ENCODE results near the gene TGIF2. TPM values are rescaled to one million over a fixed set of nuclear protein-coding genes. Genes with fewer than 3 reads are reported as not detected.

The TGIF2 gene
- total and polyA plus RNA-seq, 2 of the 13 experiments (the other 11 are each of a cell fraction or from before 2014, with no cell fraction given) = 41.3 to 53.9 TPM

DNA sequence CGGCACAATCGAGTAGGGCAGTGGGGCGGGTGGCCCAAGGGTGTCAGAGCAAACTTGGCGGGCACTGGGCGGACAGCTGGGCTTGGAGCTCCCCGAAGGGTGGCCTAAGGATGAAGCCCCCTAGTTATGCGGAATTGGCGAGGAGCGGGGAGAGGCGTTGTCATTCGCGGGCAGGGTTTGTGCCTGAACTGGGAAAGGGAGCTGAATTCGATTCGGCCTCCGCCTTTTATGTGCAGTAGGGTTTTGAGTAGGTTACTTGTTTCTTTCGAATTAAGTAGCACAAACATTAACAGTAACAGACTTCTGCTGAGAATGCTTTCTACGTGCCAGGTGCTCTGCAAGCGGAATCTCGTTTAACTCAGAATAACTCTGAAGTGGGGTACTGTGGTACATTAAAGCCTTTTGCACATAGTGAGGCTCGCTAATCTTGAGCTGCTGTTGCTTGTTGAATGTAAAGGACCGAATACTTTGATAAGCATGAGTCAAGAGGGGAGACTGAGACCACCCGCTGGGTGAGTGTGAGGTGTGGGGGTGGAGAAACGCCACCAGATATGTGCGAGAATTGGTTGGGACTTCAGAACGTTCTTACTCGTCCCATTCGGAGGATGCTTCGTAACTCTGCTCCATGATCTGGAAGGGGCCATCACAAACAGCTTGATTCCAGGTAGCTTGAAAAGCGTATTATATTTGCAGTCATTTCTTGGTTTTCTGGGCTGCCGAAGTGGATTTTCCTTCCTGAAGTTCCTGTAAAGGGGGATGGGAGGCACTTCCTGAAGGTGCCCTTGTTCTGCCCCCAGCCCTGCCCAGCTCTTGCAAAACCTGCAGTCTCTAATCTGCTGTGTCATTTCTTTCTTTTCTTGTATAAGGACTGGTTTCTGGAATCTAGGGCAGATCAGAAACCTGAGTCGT lies 33.0 kb downstream of the TGIF2 start (continued):
- no peak for TF ChIP-seq CCAR2 (optimal IDR thresholded peaks at IDR 0.05; ENCODE audit: low read depth, low read length)
- no peak for TF ChIP-seq ATF7 (IDR thresholded peaks at IDR 0.05)
- TF ChIP-seq ATF7 (CRISPR knock-in tag; IDR thresholded peaks at IDR 0.05) = no peak
- 0 out of 2 replicates have a peak, but pooled peaks have one; percentile 32 for TF ChIP-seq ZMAT3 (CRISPR knock-in tag; conservative IDR thresholded peaks at IDR 0.05)
- TF ChIP-seq ZNF224 (CRISPR knock-in tag; IDR thresholded peaks at IDR 0.05) = no peak
- no peak; the same call in 1 of the 2 replicates for TF ChIP-seq MTF1 (CRISPR knock-in tag; IDR thresholded peaks at IDR 0.05)
- TF ChIP-seq ZNF773 (CRISPR knock-in tag; IDR thresholded peaks at IDR 0.05; ENCODE audit: borderline replicate concordance) = no peak
- TF ChIP-seq THAP11 (CRISPR knock-in tag; IDR thresholded peaks at IDR 0.05) = peak; percentile 38; the same call in 1 of the 2 replicates
- no peak for TF ChIP-seq PHF8 (CRISPR knock-in tag; IDR thresholded peaks at IDR 0.05)
- peak; percentile 78 for TF ChIP-seq MAFF (IDR thresholded peaks at IDR 0.05; ENCODE audit: low read depth, low read length)
- TF ChIP-seq, protein P1, sequence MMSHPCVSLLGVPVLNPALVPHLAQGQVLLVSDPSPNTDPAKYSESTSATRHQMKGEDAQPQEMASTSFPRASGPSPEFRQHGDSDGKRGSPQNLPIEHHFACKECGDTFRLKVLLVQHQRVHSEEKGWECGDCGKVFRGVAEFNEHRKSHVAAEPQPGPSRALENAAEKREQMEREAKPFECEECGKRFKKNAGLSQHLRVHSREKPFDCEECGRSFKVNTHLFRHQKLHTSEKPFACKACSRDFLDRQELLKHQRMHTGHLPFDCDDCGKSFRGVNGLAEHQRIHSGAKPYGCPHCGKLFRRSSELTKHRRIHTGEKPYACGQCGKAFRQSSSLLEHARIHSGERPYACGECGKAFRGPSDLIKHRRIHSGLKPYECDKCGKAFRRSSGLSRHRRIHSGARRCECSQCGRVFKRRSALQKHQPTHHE (CRISPR knock-in tag; IDR thresholded peaks at IDR 0.05; ENCODE audit: borderline replicate concordance) = no peak; the same call in 1 of the 2 replicates
- no peak; the same call in 1 of the 2 replicates for TF ChIP-seq ZNF589 (CRISPR knock-in tag; conservative IDR thresholded peaks at IDR 0.05)
- no peak for TF ChIP-seq ZKSCAN8 (CRISPR knock-in tag; IDR thresholded peaks at IDR 0.05; ENCODE audit: borderline replicate concordance)
- no peak for TF ChIP-seq NCOA5 (CRISPR knock-in tag; IDR thresholded peaks at IDR 0.05)
- peak; percentile 81 for TF ChIP-seq AGO2 (optimal IDR thresholded peaks at IDR 0.05; ENCODE audit: low read depth, low read length)
- TF ChIP-seq, protein P2, sequence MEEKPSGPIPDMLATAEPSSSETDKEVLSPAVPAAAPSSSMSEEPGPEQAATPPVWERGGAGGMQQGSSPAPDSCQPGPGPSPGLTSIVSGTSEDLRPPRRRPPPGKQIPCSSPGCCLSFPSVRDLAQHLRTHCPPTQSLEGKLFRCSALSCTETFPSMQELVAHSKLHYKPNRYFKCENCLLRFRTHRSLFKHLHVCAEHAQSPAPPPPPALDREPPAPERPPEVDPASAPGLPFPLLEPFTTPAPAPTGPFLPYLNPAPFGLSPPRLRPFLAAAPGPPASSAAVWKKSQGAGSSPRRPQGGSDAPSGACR (CRISPR knock-in tag; IDR thresholded peaks at IDR 0.05) = no peak
- TF ChIP-seq, protein P3, sequence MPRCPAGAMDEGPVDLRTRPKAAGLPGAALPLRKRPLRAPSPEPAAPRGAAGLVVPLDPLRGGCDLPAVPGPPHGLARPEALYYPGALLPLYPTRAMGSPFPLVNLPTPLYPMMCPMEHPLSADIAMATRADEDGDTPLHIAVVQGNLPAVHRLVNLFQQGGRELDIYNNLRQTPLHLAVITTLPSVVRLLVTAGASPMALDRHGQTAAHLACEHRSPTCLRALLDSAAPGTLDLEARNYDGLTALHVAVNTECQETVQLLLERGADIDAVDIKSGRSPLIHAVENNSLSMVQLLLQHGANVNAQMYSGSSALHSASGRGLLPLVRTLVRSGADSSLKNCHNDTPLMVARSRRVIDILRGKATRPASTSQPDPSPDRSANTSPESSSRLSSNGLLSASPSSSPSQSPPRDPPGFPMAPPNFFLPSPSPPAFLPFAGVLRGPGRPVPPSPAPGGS (CRISPR knock-in tag; IDR thresholded peaks at IDR 0.05) = no peak
- TF ChIP-seq SIX1 (CRISPR knock-in tag; IDR thresholded peaks at IDR 0.05; ENCODE audit: borderline replicate concordance) = no peak
- TF ChIP-seq, protein P4, sequence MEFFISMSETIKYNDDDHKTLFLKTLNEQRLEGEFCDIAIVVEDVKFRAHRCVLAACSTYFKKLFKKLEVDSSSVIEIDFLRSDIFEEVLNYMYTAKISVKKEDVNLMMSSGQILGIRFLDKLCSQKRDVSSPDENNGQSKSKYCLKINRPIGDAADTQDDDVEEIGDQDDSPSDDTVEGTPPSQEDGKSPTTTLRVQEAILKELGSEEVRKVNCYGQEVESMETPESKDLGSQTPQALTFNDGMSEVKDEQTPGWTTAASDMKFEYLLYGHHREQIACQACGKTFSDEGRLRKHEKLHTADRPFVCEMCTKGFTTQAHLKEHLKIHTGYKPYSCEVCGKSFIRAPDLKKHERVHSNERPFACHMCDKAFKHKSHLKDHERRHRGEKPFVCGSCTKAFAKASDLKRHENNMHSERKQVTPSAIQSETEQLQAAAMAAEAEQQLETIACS (CRISPR knock-in tag; IDR thresholded peaks at IDR 0.05) = no peak
- no peak for TF ChIP-seq GFI1 (CRISPR knock-in tag; IDR thresholded peaks at IDR 0.05; ENCODE audit: borderline replicate concordance)
- TF ChIP-seq, protein P5, sequence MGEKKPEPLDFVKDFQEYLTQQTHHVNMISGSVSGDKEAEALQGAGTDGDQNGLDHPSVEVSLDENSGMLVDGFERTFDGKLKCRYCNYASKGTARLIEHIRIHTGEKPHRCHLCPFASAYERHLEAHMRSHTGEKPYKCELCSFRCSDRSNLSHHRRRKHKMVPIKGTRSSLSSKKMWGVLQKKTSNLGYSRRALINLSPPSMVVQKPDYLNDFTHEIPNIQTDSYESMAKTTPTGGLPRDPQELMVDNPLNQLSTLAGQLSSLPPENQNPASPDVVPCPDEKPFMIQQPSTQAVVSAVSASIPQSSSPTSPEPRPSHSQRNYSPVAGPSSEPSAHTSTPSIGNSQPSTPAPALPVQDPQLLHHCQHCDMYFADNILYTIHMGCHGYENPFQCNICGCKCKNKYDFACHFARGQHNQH (CRISPR knock-in tag; IDR thresholded peaks at IDR 0.05) = no peak
- TF ChIP-seq ZNF772 (CRISPR knock-in tag; IDR thresholded peaks at IDR 0.05) = no peak
- TF ChIP-seq, protein P6, sequence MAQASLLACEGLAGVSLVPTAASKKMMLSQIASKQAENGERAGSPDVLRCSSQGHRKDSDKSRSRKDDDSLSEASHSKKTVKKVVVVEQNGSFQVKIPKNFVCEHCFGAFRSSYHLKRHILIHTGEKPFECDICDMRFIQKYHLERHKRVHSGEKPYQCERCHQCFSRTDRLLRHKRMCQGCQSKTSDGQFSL (CRISPR knock-in tag; IDR thresholded peaks at IDR 0.05) = no peak
